ENCODE data around the gene GOLGA6L2.

The GOLGA6L2 gene

DNA sequence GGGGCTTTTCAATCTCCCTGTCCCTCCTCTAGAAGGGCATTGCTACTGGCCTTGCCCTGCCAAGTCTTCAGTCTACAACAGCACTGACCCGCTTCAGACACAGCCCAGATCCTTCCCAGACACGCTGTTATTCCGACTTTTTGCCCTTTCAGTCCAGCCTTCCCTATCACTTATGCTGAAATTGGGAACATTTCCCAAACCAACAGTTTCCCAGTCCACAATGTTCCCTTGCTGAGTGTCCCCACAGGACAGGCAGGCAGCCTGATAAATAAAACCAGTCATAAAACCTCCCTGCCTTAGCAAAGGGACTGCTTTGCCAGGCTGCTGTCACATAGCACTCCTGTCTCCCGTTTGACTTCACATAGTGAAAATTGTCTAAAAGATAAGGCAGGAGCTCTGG is 43.5 kb downstream of the GOLGA6L2 start:
- ATAC-seq: no peak
- TF ChIP-seq ZNF8 (CRISPR knock-in tag; IDR thresholded peaks at IDR 0.05) (no peak), ZFP3 (CRISPR knock-in tag; IDR thresholded peaks at IDR 0.05) (no peak), SNAI2 (CRISPR knock-in tag; IDR thresholded peaks at IDR 0.05) (no peak), ZFP30 (CRISPR knock-in tag; IDR thresholded peaks at IDR 0.05) (no peak), GLIS3 (CRISPR knock-in tag; IDR thresholded peaks at IDR 0.05) (no peak), ARNTL (CRISPR knock-in tag; IDR thresholded peaks at IDR 0.05; ENCODE audit: borderline replicate concordance, low read depth) (no peak), CSDC2 (CRISPR knock-in tag; IDR thresholded peaks at IDR 0.05) (no peak), ZNF70 (CRISPR knock-in tag; IDR thresholded peaks at IDR 0.05) (no peak), TOX (CRISPR knock-in tag; IDR thresholded peaks at IDR 0.05; ENCODE audit: borderline replicate concordance) (no peak), RARB (CRISPR knock-in tag; IDR thresholded peaks at IDR 0.05) (no peak), TCF4 (CRISPR knock-in tag; IDR thresholded peaks at IDR 0.05; ENCODE audit: borderline replicate concordance) (no peak), ZC3H10 (CRISPR knock-in tag; IDR thresholded peaks at IDR 0.05) (no peak), ZNF565 (CRISPR knock-in tag; conservative IDR thresholded peaks at IDR 0.05; ENCODE audit: low read depth) (no peak), OSR1 (CRISPR knock-in tag; IDR thresholded peaks at IDR 0.05) (no peak)
- TF ChIP-seq, protein P1, sequence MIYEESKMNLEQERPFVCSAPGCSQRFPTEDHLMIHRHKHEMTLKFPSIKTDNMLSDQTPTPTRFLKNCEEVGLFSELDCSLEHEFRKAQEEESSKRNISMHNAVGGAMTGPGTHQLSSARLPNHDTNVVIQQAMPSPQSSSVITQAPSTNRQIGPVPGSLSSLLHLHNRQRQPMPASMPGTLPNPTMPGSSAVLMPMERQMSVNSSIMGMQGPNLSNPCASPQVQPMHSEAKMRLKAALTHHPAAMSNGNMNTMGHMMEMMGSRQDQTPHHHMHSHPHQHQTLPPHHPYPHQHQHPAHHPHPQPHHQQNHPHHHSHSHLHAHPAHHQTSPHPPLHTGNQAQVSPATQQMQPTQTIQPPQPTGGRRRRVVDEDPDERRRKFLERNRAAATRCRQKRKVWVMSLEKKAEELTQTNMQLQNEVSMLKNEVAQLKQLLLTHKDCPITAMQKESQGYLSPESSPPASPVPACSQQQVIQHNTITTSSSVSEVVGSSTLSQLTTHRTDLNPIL (CRISPR knock-in tag; IDR thresholded peaks at IDR 0.05; ENCODE audit: low read depth): no peak
- TF ChIP-seq, protein P2, sequence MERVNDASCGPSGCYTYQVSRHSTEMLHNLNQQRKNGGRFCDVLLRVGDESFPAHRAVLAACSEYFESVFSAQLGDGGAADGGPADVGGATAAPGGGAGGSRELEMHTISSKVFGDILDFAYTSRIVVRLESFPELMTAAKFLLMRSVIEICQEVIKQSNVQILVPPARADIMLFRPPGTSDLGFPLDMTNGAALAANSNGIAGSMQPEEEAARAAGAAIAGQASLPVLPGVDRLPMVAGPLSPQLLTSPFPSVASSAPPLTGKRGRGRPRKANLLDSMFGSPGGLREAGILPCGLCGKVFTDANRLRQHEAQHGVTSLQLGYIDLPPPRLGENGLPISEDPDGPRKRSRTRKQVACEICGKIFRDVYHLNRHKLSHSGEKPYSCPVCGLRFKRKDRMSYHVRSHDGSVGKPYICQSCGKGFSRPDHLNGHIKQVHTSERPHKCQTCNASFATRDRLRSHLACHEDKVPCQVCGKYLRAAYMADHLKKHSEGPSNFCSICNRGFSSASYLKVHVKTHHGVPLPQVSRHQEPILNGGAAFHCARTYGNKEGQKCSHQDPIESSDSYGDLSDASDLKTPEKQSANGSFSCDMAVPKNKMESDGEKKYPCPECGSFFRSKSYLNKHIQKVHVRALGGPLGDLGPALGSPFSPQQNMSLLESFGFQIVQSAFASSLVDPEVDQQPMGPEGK (CRISPR knock-in tag; IDR thresholded peaks at IDR 0.05; ENCODE audit: borderline replicate concordance): no peak
- TF ChIP-seq, protein P3, sequence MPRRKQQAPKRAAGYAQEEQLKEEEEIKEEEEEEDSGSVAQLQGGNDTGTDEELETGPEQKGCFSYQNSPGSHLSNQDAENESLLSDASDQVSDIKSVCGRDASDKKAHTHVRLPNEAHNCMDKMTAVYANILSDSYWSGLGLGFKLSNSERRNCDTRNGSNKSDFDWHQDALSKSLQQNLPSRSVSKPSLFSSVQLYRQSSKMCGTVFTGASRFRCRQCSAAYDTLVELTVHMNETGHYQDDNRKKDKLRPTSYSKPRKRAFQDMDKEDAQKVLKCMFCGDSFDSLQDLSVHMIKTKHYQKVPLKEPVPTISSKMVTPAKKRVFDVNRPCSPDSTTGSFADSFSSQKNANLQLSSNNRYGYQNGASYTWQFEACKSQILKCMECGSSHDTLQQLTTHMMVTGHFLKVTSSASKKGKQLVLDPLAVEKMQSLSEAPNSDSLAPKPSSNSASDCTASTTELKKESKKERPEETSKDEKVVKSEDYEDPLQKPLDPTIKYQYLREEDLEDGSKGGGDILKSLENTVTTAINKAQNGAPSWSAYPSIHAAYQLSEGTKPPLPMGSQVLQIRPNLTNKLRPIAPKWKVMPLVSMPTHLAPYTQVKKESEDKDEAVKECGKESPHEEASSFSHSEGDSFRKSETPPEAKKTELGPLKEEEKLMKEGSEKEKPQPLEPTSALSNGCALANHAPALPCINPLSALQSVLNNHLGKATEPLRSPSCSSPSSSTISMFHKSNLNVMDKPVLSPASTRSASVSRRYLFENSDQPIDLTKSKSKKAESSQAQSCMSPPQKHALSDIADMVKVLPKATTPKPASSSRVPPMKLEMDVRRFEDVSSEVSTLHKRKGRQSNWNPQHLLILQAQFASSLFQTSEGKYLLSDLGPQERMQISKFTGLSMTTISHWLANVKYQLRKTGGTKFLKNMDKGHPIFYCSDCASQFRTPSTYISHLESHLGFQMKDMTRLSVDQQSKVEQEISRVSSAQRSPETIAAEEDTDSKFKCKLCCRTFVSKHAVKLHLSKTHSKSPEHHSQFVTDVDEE (CRISPR knock-in tag; IDR thresholded peaks at IDR 0.05): no peak
- TF ChIP-seq, protein P4, sequence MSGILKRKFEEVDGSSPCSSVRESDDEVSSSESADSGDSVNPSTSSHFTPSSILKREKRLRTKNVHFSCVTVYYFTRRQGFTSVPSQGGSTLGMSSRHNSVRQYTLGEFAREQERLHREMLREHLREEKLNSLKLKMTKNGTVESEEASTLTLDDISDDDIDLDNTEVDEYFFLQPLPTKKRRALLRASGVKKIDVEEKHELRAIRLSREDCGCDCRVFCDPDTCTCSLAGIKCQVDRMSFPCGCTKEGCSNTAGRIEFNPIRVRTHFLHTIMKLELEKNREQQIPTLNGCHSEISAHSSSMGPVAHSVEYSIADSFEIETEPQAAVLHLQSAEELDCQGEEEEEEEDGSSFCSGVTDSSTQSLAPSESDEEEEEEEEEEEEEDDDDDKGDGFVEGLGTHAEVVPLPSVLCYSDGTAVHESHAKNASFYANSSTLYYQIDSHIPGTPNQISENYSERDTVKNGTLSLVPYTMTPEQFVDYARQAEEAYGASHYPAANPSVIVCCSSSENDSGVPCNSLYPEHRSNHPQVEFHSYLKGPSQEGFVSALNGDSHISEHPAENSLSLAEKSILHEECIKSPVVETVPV (CRISPR knock-in tag; IDR thresholded peaks at IDR 0.05): no peak
- TF ChIP-seq, protein P5, sequence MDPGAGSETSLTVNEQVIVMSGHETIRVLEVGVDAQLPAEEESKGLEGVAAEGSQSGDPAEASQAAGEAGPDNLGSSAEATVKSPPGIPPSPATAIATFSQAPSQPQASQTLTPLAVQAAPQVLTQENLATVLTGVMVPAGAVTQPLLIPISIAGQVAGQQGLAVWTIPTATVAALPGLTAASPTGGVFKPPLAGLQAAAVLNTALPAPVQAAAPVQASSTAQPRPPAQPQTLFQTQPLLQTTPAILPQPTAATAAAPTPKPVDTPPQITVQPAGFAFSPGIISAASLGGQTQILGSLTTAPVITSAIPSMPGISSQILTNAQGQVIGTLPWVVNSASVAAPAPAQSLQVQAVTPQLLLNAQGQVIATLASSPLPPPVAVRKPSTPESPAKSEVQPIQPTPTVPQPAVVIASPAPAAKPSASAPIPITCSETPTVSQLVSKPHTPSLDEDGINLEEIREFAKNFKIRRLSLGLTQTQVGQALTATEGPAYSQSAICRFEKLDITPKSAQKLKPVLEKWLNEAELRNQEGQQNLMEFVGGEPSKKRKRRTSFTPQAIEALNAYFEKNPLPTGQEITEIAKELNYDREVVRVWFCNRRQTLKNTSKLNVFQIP (CRISPR knock-in tag; IDR thresholded peaks at IDR 0.05; ENCODE audit: borderline replicate concordance, low read depth): no peak

DNA sequence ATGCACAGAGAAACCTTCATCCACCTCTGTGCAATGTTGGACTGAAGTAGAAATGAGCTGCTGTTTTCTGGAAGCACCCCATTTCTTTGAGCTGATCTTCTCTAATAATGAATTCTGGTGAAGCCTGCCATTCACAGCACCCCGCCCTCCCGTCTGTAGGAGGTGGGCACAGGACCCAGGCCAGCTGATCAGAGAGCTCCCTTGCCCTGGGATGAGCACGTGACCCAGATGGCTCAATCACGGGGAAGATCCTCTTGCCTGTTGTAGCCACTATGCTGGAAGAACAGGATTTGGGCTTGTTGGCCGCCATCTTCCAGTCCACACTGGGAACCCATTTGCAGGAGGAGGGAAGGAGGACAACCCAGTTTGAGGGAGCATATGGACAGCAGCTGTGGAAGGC is 44.5 kb downstream of the GOLGA6L2 start:
- TF ChIP-seq ISL1 (CRISPR knock-in tag; IDR thresholded peaks at IDR 0.05) (no peak), ZC3H10 (CRISPR knock-in tag; IDR thresholded peaks at IDR 0.05) (no peak), ZNF8 (CRISPR knock-in tag; IDR thresholded peaks at IDR 0.05) (no peak)
- TF ChIP-seq, protein P3 (CRISPR knock-in tag; IDR thresholded peaks at IDR 0.05): no peak
- TF ChIP-seq, protein P1 (CRISPR knock-in tag; IDR thresholded peaks at IDR 0.05; ENCODE audit: low read depth): no peak
- no peak for ATAC-seq

Measured in SK-N-SH treated with all-trans-retinoic acid at 6 μM for 48 hours (cell line).